T-helper 1 cell (primary cell): ENCODE measurements around the gene SF1.
A peak's percentile ranks its signal among the peaks of the same experiment; 100 is the strongest.

Experiments
- DNase-seq, 5 donors: peaks; one replicate each; pipeline ENCODE4 v3.0.0-alpha.2; 2012 to 2020

Gene SF1

DNA sequence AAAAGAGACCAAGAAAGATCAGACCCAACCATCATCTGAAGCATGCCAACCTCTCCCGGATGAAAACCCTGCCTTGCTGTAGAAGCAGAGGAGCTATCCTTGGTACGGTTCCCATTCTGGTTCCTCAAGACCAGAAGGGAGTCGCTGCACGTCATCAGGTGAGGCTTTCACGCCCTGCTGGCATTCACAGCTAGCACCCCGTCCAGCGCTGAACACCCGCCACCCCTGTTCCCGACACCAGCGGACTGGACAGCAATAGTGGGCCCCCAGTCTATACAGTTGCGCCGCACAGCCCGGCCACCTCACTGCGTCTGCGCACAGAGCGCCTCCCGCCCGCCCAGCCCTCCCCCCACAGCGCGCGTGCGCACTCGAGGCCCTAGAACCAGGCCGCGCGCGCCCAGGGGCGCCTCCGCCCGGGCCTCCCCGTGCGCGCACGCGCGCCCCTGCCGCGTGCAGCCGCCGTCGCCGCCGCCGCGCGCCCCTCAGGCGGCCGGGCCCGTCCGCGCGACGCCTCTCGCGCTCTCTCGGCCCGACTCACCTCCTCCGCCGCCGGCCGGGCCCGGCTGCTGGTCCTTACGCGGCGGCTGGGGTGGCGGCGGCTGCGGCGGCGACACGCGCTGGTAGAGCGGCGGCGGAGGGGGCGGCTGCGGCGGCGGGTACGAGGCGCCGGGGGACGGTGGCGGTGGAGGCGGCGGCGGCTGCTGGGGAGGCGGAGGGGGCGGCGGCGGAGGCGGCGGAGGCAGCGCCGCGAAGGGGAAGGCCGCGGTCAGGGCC is 706 bp downstream of the SF1 start:
- peak; percentile 68 to 90 (median 78) for DNase-seq

DNA sequence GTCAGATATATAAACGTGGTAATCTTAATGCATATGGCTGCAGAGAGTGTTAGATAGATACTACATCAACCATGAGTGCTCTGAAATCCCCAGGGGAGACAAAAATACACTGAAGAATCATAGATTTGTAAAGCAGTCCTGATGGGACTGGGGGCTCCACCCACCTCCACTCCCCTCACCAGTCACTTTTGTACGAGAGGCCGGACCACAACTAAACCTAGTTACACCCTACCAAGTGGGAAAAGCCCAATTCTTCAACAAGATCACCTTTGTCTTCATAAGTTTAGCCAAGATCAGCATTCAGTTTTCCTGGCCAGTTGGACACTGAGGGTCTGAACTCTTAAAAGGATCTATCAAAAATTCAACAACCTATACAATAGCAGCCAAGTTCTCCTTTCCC is 1.5 kb downstream of the SF1 start:
- DNase-seq, result no peak

DNA sequence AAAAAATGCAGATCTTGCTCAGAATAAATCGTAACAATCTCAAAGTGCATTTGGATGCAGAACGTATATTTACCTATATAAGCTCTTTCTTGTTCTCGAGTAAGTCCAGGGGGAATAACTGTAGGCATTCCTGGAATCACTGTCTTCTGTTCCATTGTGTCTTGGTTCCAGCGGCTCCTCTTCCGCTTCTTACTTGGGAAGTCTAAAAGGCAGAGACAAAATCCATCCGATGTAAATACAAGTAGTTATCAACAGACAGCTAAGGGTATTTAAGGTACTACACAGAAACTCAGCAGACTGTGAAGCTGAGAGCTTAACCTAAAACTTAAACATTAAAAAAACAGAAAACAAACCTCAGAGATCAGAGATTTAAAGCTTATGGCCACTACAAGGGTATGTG is 1.9 kb downstream of the SF1 start:
- DNase-seq, result no peak

DNA sequence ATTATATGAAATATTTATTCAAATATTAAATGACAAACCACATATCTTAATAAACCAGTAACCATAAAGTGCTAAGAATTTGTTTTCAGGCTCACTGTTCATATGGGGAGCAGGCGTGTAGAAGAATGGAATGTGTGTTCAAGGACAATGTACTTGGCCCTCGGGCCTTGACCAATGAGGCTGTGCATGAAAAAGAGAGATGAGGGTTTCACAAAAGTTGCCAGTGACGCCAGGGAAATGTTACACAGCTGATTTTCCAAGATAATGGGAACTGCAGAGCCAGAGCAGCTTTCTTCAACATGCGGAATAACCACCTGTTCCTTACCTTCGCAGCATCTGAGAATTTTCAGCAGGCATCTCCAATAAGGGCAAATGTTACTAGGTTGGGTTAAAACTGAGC is 4.2 kb downstream of the SF1 start:
- no peak for DNase-seq

DNA sequence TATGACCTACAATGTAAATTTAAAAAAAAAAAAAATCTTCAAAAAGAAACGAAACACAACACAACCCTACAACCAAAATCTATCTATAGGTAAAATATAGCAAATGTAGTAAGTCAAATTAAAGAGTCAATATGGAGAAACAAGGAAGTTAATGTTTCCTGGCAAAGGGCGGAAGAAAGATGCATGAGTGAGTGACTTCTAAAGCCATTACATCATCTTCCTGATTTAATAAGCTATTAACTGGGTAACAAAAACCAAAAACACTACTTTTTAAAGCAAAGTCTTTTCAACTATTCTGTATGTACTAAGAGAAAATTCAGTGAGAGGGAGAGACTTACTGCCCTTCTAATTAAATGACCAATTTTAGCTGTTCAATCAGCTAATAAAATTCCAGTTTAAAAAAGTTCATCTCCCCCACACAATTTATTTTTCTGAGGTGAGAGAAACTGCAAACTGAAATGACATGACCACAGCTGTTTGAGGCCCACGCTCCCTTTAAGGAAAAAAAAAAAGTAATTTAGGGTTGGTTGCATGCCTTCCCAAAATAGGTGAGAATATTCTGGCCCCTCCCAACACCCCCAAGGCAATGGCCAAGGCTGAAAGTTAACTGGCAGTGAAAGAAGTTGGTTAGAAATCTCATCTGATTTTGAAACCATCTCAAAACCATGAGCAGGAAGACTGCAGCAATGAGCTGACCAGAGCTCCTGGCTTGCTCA is 5.9 kb downstream of the SF1 start:
- DNase-seq, result peak in 1 of 5 donors; percentile 44

DNA sequence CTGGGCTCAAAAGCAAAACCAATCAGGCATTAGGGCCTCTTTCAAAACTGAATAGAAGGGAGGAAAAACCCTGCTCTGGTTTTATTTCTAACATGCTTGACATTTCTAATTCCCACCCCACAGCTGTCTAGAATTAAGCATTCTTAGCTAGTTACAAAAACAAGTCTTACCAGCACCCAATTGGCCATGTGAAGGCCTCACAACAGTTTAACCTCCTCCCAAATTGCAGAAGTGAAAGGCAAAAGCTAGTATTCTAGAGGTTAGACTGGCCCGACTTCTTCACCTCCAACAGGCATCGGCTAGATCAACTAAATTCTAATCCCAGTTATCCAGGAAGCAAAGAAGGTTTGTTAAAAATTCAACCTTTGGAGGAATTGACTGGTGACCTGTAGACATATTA is 6.5 kb downstream of the SF1 start:
- DNase-seq, result no peak

DNA sequence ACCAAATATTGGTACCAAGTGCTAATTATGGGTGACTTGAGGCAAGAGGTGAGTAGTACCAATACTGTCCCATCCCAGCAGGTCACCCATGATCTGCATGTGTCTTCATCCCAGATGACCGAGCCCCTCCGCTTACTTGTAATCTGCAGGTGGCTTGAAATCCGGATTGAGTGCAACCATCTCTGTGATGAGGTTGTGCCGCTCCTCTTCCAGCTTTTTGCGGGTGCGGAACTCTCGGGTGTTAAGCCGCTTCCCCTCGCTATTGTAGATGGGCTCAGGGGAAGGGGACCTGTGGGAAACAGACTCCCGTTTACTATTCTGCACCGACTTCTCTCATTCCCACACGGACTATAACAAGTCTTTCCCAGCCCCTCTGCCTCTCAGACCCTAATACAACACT is 8.2 kb downstream of the SF1 start:
- no peak for DNase-seq

DNA sequence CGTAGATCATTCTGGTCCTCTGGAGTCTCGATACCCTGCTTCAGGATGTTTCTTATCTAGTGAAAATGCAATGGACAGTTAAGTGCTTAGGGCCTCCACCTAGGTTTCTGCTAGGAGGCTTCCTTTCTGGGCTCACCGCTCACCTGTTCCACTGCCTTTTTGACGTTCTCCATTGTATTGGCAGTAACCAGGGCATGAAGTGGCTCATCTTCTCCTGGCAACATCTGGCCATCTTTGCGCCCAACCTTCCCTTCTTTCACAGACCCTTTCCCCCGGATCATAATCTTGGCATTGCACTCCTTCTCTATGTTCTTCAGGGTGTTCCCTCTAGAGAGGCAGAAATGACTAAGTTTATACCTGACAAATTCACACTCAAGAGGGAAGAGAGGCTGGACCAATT is 9.1 kb downstream of the SF1 start:
- no peak for DNase-seq

DNA sequence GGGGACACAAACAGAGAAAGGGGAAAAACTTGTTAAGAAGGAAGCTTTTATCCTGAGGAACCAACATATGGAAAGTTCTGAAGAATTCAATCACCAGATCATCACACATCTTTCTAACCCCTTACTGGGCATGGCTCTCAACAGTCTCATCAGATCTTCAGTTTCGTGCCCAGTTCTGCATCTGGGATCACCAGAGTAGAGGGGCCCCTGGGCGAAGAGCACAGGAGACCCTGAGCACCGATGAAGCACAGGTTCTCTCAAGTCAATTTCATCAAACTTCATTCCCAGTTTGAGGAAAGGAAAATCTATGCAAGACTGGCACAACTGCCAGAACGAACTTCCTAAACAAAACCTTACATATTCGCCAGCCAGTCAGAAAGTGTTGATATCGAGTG is 10.0 kb downstream of the SF1 start:
- no peak for DNase-seq

DNA sequence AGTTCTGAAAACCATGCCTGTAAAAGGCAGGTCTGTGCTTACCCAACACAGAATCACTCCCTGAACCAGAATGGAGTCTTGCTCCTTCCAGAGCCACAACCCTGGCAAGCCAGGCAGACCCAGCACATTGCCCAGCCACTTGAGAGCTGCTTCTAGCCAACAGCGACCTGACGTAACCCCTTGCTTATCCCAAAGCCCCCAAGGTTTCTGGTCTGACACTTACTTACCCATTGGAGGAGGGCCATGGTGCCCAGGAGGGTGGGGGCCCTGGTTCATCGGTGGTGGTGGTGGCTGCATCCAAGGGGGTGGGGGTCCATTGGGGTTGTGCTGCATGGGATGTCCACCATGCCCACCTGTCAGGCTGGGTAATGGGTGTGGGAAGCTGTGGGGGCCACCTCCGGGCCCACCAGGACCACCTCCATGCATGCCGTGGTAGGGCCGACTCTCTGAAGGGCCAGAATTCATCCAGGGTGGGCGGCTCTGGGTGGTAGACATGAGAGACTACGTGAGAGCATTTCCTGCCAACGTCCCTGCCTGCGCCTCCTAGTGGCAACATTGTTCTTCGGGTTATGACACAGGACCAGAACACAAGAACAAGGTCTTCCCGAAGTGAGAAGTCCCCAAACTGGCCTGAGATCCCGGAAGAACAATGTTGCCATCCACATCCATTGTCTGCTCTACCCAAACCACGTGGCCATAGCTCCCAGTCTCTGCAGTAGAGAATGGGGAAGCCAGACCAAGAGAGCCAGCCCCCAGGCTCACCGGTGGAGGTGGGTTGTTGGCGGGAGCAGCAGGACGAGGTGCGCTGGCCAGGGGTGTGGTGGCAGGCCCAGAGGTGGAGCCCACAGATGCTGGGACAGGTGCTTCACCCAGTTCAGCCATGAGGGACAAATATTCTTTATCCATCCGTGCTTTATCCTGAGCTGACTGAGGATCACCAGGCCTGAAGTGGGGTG is 10.7 kb downstream of the SF1 start:
- DNase-seq, result peak; percentile 50 to 86 (median 73)

DNA sequence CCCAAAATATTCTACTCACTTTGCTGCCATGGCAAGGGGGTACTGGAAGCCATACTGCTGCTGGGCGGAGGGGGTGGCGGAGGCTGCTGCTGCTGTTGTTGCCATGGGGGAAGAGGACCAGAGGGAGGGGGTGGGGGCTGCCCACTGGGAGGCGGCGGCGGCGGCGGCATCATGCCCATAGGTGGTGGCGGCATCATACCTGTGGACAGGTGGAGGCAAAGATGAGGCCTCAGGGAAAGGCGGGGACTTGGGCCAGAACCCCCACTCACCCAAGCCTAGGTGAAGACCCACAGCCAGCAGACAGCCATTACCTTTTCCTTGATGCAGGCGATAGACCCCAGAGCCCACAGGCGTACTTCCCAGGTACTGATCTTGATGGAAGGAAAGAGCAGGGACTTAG is 11.5 kb downstream of the SF1 start:
- DNase-seq, result no peak

DNA sequence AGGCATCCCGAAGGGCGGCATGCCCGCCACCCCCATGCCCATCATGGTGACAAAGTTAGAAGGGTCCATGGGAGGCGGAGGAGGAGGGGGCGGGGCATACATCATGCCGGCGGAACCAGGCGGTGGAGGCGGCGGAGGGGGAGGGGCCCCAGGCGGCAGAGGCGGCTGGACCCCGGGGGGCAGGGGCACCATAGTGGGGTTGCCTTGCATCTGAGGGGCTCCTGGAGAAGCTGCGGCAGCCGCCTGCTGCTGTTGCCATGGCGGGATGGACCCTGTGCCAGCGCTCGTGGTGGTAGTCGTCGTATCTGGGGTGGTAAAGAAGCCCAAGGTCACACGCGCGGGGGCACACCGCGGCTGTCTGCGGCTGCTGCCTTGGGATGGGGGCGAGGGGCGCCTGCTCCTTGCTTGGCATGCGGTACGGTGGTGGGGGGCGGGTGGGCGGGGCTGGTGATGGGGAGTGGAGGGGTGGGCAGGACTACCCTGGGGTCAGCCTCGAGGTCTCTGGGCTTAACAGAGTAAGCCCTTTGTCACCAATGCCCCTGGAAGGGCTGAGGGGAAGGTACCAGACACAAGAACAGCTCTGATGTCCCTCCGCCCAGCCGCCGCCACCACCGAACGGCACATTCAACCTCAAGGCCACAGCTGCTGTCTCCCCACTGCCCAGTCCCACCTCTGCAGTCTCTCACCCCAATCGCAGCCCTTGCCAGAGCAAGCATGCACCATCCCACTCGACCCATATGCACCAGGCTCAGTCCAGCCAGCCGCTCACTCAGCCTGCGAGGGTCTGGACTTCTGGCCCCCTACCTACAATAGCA is 12.3 kb downstream of the SF1 start:
- no peak for DNase-seq

DNA sequence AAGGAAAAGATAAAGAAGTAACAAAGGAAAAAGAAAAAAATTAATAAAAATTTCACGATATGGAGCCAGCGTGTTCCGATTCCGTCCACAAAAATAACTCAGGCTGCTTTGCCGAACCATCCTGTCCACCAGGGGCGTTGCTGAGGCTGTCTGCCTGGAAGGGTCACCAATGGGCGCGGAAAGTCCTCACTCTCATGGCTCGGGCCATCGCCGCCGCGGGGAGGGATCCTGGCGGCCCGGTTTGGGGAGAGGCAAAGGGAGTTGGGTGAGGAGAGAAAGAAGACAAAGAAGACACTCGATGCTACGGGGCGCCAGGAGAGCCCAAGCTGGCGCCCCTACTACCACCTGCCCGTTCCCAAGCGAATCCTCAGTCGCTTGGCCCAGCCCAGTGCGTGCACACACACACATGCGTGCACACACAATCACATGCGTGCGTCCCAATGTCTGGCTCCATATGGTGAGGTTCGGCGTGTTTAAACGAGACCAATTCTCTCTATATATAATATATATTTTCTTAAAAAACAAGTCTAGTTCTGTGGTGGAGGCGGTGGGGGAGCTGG is 13.0 kb downstream of the SF1 start:
- no peak for DNase-seq

DNA sequence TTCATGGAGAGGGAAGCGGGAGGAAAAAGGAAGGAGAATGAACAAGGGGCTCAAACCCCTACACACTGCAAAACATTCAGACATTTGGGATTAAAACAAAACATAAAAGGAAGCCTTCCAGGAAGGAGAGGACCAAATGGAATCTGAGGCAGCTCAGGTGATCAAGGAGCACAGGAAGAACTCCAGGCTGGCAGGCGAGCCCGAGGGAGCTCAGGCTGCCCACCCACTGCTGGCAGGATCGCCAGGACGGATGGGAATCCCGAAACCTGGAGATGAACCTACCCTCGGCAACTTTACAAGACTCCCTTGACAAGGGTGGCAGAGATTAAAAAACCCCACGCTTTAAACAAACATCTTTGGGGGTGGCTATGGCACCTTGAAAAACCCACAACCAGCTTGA is 13.6 kb downstream of the SF1 start:
- DNase-seq, result no peak

DNA sequence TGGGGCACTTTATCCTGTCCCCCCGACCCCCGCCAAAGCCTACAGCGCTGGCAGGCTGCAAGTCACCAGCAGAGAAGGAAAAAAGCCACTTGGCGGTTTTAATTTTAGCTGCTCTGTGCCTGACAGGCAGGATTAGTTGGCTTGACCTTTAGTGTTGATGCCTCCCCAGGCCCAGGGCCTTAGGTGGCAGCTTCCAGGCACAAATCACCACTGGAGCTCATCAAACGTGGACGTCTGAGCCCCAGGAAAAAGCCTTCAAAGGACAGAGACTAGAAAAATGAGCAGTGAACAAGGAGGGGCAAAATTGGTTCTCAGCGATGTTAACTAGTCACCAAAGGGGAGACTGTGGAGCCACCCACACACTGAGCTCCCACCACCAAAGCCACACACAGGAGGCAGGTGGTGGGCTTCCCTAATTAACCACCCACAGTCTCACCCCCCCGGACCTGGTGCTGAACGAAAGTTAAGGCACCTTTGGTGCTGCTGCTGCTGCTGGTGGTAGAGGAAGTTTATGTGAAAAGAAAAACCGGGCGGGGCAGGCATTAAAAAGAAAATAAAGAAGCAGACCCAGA is 14.2 kb downstream of the SF1 start:
- peak in 3 of 5 donors; percentile 53 to 67 (median 62) for DNase-seq

DNA sequence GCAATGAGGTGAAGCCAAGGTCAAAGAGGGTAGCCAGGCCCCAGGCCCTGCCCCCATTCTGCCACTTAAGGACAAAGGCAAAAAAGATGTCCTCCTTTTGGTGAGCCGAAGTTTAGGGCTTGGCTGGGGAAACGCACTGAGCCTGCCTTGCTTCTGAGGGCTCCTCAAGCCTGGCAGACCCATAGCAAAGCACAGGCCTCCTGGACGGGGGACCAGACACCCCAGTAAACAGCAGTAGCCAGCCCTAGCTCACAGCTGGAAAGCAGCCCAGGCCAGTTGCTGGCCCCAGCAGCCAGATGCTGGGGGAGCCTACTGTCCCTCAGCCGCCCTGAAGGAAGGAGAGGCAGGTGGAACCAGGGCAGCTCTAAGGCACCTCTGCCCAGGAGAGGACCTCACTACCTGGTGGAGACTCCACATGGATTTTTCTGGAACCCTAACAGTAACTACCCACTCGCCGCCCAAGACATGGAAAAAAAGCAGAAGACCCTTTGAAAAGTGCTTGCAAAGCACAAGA is 14.8 kb downstream of the SF1 start:
- DNase-seq, result no peak

DNA sequence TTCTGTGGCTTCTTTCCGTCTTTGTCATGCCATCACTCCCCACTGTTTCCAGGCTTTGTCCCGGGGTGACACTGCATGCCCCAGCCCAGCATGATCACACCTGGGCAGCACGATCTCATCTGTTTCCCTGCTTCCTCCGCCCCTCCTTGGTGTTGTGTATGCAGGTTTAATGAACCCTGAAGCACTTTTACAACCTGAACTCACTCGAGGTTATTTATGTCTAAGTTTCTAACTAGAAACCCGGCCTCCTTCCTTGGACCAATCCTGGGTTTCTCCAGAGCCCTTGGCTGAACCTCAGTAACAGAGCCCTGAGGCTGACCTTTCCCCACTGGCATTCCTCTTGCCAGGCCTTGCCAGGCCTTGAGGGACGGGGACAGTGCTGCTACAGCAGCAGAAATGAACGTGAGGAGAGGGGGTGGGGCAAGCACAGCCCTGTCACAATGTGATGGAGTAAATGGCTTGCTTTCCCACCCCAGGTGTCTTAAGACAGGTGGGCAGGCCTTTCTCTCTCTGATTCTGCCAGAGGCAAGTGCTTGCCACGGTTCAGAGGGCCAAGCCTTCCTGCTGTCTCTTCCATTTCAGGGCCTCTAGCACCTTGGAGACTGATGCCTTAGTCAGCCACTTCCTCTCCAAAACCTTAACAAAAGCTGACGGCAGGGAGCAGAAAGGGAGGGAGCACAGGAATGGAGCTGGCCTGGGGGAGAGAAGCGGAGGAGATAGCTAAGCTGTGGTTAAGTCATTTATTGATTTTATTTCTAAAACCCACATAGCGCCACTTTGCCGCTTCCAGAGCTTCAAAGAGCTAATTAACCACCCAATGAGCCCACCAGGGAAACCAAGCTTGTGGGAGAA is 15.4 kb downstream of the SF1 start:
- peak in 1 of 5 donors; percentile 41 for DNase-seq

DNA sequence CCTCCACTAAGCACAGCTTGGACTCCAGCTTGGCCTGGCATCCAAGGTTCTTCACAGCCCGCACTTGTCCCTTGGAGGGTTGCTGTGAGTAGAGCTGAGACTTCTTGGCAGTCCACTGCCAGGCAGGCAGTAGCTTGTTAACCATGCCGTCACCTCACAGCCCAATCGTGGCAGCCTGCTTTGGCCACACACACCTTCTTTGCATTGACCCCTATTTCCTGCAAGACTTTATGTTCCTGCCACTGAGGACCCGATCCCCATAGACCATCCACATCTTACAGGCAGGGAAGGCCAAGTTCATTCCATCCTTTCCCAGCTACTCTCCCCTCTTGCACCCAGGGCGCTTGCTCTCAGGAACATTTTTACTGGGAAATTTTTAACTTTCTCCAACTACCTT is 16.1 kb downstream of the SF1 start:
- DNase-seq, result no peak

DNA sequence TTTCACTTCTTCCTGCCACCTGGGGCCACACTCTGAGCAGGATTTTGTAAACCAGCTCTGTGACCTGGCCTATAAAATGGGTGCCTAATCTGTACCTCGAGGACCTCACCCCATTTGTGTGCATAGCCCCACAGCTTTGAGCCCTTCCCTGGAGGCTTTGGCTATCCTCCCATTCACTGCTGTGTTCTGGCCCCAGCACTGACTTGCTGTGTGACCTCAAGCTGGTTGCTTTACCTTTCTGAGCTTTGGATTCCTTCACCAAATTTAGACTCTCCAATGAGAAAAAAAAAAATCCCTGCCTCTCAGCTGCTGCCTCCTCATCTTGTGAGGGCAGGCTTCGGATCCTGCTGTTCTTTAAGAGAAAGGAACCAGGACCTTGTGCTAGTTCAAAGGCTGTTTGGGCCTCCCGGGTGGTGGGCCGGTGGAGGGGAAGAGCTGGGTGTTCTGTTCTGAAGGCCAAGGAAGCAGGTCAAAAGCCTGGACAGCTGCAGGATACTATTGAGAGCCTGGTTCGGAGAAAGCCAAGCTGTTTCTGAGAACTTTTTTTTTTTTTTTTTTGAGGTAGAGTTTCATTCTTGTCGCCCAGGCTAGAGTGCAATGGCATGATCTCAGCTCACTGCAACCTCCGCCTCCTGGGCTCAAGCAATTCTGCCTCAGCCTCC is 17.5 kb downstream of the SF1 start:
- peak in 1 of 5 donors; percentile 70 for DNase-seq
